Lower lobe of right lung (tissue), 2 donors: ENCODE data around the gene MCF2L. TPM values are rescaled to one million over a fixed set of nuclear protein-coding genes. Genes with fewer than 3 reads are reported as not detected.

ENCODE experiments used
- ATAC-seq, 2 donors: fragments of 200-7000 bp; cut with Tn5 transposase; one replicate each; pipeline ENCODE4 v1.9.1; 2020 to 2022; ENCODE audit warnings: mild to moderate bottlenecking in 2 of 2, moderate library complexity in 2 of 2
- DNase-seq: peaks from one replicate; pipeline ENCODE4 v3.0.0-alpha.2; 2020
- H3K27ac ChIP-seq: fragments of 200-600 bp; one replicate; pipeline ENCODE4 v1.8.0; 2022
- H3K27me3 ChIP-seq: fragments of 200-600 bp; one replicate; pipeline ENCODE4 v1.8.0; 2022; ENCODE audit warnings: low read depth
- H3K36me3 ChIP-seq: fragments of 200-600 bp; one replicate; pipeline ENCODE4 v1.8.0; 2022; ENCODE audit warnings: mild to moderate bottlenecking
- H3K4me1 ChIP-seq: fragments of 200-600 bp; one replicate; pipeline ENCODE4 v1.8.0; 2022
- H3K4me3 ChIP-seq: fragments of 200-600 bp; one replicate; pipeline ENCODE4 v1.8.0; 2022; ENCODE audit warnings: mild to moderate bottlenecking
- H3K9me3 ChIP-seq: fragments of 200-600 bp; one replicate; pipeline ENCODE4 v1.8.0; 2022
- CTCF ChIP-seq: fragments of 200-600 bp; IDR thresholded peaks from one replicate; pipeline ENCODE4 v1.8.0; 2022; ENCODE audit warnings: antibody characterized with exemption, mild to moderate bottlenecking
- intact Hi-C: fragments of 100-400 bp; cut with DNase I; formaldehyde crosslinking; loops from one replicate; pipeline ENCODE4 v1.11.0; 2022
- total RNA-seq: library from RNA; stranded (reverse); fragmentation: NEBNext Ultra II Directional; extraction: Animal tissue kit (Norgen Biotek cat#: 25700); gene quantifications from one replicate; pipeline ENCODE4 v1.2.1, GENCODE V29; 2021
- donor health status: DM: no; HTN: yes; CAD: no; lungs with severe emphysema.

MCF2L gene
- total RNA-seq, 1 donor from 2014 or later = 42.4 TPM

- H3K27me3 ChIP-seq = peaks cover 4% of the 10 kb centered on the region
- peak; percentile 41 for DNase-seq
- peaks cover 8% of the 10 kb centered on the region for H3K4me1 ChIP-seq
- H3K9me3 ChIP-seq = no peaks in the 10 kb centered on the region
- H3K27ac ChIP-seq = no peak overlapping the region
- no peak for ATAC-seq
- intact Hi-C loops = no loop called here
- TF ChIP-seq CTCF = no peak
- no peak overlapping the region for H3K4me3 ChIP-seq
- H3K36me3 ChIP-seq = no peaks in the 10 kb centered on the region
These were observed 4.5 kb downstream of the MCF2L start for GRCh38 chr13:112973577-112973951.

- Histone ChIP-seq H3K27ac (no peak overlapping the region), H3K4me3 (no peak overlapping the region), H3K27me3 (no peaks in the 10 kb centered on the region), H3K36me3 (no peaks in the 10 kb centered on the region), H3K9me3 (no peaks in the 10 kb centered on the region), H3K4me1 (peaks cover 8% of the 10 kb centered on the region)
- ATAC-seq = no peak
- intact Hi-C loops = no loop called here
- peak; percentile 44 for DNase-seq
- TF ChIP-seq CTCF = no peak
These were observed 5.1 kb downstream of the MCF2L start for GRCh38 chr13:112974125-112974524.

GRCh38 chr13:112974671-112975070, 5.7 kb downstream of the MCF2L start:
- ATAC-seq = no peak
- Histone ChIP-seq H3K9me3 (no peaks in the 10 kb centered on the region), H3K4me3 (no peak overlapping the region), H3K27ac (no peak overlapping the region), H3K27me3 (no peaks in the 10 kb centered on the region), H3K36me3 (no peaks in the 10 kb centered on the region), H3K4me1 (peaks cover 3% of the 10 kb centered on the region)
- intact Hi-C loops = no loop called here
- TF ChIP-seq CTCF = no peak
- no peak for DNase-seq

- DNase-seq (no peak), ATAC-seq (no peak)
- H3K4me1 ChIP-seq = no peaks in the 10 kb centered on the region
- TF ChIP-seq CTCF = no peak
- intact Hi-C loops = no loop called here
- no peak overlapping the region for H3K4me3 ChIP-seq
- no peaks in the 10 kb centered on the region for H3K27me3 ChIP-seq
- no peaks in the 10 kb centered on the region for H3K9me3 ChIP-seq
- H3K27ac ChIP-seq = no peak overlapping the region
- no peaks in the 10 kb centered on the region for H3K36me3 ChIP-seq
These were observed 6.5 kb downstream of the MCF2L start for GRCh38 chr13:112975401-112975939.

GRCh38 chr13:112976526-112976925, 7.5 kb downstream of the MCF2L start:
- Histone ChIP-seq H3K4me1 (no peaks in the 10 kb centered on the region), H3K27ac (no peak overlapping the region), H3K36me3 (no peaks in the 10 kb centered on the region), H3K9me3 (no peaks in the 10 kb centered on the region), H3K4me3 (no peak overlapping the region), H3K27me3 (peaks cover 4% of the 10 kb centered on the region)
- ATAC-seq = no peak
- no peak for DNase-seq
- TF ChIP-seq CTCF = no peak
- intact Hi-C loops = no loop called here

GRCh38 chr13:112977091-112977490, 8.1 kb downstream of the MCF2L start:
- H3K27me3 ChIP-seq = peaks cover 4% of the 10 kb centered on the region
- intact Hi-C loops = no loop called here
- no peaks in the 10 kb centered on the region for H3K4me1 ChIP-seq
- DNase-seq = no peak
- H3K4me3 ChIP-seq = no peak overlapping the region
- no peak for ATAC-seq
- TF ChIP-seq CTCF = no peak
- no peaks in the 10 kb centered on the region for H3K36me3 ChIP-seq
- no peaks in the 10 kb centered on the region for H3K9me3 ChIP-seq
- no peak overlapping the region for H3K27ac ChIP-seq
